ENCODE data around the gene RNF207. TPM values are rescaled to one million over a fixed set of nuclear protein-coding genes. Genes with fewer than 3 reads are reported as not detected.

Gene RNF207
- total RNA-seq (2014; rRNA removed), result 1.0 and 1.3 TPM in 2 replicates
- 0.33 TPM for polyA plus RNA-seq (2012)

DNA sequence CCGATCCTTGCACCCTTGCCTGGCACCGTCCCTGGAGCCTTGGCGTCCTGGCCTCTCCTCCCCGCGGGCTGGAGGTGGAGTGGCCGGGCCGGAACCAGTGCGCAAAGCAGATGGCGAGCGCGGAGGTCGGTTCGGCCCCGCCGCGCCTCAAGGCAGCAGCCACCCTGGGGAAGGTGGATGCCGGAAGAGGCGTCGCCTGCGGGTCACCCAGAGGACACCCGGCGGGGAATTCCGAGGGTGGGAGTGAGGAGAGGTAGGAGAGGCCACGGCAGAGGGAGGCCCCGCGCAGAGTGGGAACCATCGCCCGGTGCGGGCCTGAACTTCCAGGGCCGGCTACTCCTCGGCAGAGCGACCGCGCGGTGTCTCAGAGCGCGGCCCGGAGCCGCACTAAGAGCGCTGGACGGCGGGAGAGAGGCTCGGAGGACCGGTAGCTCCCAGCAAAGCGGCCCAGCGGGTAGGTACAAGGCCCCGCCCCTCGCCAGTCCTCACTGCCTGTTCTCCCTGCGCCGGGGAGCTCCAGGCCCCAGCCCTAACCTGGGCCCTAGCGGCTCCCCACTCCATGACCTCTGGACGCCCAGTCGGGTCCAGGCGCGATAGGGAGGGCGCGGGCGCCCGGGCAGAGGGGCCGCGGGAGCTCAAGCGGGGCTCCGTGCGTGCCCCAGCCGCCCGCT, at the start of gene RNF207:
Gene RNF207, plus strand, starts transcription at position 271 of the 671 bp plus-strand sequence. CDS start 417 bp downstream, outside the sequence.
- DNase-seq (ENCODE audit: low read depth), result no peak

GRCh38 chr1:6157132-6157527, 48.8 kb upstream of the RNF207 start:
- no peak for DNase-seq (ENCODE audit: low read depth)

- peak; percentile 59 for DNase-seq (ENCODE audit: low read depth)
These were observed 48.3 kb upstream of the RNF207 start for GRCh38 chr1:6157528-6158174.

GRCh38 chr1:6158181-6158580, 47.7 kb upstream of the RNF207 start:
- DNase-seq (ENCODE audit: low read depth), result no peak

DNA sequence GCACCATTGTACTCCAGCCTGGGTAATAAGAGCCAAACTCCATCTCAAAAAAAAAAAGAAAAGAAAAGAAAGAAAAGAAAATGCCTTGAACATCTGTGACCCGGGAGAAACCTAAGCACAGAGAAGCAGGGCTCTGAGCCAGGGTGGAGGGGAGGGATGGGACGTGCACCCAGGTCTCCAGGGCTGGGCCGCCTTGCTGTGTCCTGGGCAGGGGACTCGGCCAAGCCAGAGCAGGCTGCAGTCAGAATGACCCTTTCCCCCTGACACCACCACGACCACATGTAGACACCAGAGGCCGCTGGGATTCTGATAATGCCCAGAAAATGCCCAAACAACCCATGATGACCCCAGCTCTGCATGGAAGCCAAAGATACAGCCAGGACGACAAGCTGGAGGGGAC, 43.6 kb upstream of the RNF207 start:
- DNase-seq (ENCODE audit: low read depth), result no peak

DNA sequence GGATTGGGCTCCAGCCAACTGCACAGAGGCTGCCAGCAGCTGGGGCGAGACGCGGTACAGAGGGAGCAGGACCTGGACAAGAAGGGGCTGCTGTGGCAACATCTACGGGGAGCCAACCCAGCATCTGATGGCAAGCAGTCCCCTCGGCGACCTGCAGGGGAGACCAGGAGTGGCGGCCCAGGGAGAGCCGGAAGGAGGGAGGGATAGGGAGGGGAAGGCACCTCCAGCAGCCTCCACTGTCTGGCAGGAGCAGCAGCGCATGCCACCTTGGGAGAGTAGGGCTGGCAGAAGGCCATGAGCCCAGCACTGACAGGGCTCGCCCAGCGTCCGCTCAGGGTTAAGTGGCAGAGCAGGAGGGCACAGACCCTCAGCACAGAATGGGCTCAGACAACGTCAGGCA, 43.1 kb upstream of the RNF207 start:
- DNase-seq (ENCODE audit: low read depth), result no peak

DNA sequence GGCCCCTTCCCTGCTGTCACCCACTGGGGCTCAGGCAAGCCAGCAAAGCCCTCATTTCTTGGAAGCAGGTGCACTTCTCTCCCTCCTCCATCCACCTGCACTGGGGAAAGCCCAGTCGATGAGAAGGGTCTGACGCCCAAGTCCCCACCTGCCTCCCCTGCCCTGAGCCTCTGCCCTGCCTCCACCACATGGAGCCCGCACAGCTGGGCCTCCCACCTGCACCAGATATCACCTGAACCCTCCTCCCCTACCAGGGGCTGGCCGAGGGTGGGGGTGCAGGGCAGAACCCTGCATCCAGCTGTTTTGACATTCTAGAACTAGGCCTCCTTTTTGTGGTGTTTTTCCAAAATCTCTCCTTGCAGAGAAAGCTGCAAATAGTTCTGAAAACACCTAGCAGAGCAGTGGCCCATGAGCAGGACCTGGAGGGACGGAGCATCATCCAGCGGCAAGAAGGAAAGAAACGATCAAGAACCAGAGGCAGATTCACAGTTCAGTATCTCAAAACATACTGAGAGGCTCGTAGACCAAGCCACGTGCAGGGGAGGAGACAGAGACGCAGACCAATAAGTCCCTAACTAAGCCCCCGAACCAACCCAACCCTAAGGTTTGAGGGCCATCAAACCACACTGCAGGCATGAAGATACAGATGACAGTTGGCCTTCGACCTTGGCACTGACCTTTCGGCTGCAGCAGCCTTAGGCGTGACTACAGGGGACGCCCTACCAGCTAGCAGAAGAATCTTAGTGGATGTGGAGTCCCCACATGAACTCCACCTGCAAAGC, 42.5 kb upstream of the RNF207 start:
- DNase-seq (ENCODE audit: low read depth), result no peak

- no peak for DNase-seq (ENCODE audit: low read depth)
These were observed 41.8 kb upstream of the RNF207 start for GRCh38 chr1:6163973-6164617.

DNA sequence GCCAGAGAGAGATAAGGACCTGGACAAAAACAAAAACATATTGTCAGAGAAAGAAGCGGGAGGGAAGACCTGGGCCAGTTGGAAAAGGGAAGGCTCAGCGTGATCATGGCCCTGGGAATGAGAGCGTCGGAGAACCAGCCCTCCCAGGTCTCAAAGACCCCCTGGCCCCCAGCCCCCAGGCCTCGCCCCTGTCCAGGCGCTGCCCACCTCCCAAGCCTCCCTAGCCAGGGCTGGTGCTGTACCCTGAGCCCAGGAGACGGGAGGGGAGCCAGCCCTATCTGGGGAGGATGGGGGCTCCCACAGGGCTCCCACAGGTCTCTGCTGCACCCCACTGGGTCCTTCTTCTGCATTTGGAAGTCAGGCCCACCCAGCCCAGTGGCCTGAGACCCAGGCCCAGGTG, 40.9 kb upstream of the RNF207 start:
- DNase-seq (ENCODE audit: low read depth), result no peak

DNA sequence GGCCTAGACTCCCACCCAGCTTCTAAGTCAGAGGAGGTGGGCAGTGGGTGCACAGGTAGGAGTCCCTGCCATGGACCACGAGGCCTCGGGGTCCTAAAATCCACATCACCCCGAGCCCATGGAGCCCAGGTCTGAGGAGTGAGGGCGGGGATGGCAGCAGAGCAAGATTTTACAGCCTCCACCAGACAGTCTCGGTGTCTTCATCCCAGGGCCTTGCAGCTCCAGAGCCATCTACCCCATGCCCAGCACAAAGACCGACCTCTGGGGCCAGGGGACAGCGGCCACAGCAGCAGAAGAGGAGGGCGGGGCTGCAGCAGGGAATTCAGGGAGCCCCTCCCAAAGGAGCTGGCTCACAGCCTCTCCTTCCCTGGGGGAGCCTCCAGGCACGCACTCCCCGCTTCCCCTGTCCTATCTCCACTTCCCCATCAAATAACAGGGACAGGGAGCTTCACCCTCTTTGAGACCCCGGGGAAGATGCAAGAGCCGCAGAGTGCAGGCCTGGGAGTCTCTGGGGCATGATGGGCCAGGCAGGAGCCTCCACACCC, 40.4 kb upstream of the RNF207 start:
- no peak for DNase-seq (ENCODE audit: low read depth)

DNA sequence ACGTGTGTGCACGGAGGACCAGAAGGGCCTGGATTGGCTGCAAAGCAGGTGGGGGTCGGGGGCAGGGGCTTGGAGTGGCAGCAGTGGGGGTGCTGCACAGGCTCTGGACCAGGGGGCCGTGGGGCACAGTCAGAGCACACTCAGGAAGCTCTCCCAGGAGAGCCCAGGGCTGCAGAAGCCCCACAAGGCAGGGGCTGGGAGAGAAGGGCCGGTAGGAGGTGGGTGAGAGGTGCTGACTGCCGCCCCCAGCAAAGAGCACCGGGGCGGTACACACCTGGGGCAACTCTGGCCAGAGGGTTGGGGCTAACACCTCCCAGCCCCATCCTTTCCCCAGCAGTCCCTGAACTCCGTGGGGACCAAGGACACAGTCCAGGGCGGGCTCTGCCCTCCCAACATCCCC, 39.7 kb upstream of the RNF207 start:
- DNase-seq (ENCODE audit: low read depth), result no peak

DNA sequence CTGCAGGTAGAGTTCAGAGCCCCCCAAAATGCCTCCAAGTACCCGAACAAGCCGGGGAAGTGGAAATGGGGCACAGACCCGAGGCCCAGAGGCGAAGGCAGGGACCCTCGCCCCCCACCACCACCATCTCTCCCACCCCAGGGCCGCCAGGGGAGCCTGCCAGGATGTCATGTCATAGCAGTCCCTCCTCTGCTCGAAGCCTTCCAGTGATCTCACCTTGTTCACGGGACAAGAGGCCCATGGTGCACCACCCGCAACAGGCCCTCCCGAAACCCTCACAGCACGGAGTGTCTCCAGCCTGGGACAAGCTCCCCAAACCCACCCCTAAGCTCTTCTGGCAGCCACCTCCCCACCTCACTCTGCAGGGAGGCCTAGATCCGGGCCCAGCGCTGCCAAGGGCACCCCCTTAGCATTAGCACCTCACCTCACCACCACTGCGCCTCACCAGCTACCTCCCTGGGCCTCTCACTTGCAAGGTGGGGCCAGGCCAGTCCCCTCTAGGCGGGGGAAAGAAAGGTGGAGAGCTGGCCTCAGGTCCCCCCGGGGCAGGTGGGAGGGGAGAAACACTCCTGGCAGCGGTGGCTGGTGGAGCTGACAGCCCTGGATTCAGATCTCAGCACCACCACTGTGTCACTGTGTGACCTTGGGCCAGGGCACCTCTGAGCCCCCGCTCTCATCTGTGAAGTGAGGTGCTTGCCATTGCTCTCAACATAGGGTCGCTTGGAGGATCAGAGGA, 39.1 kb upstream of the RNF207 start:
- no peak for DNase-seq (ENCODE audit: low read depth)

DNA sequence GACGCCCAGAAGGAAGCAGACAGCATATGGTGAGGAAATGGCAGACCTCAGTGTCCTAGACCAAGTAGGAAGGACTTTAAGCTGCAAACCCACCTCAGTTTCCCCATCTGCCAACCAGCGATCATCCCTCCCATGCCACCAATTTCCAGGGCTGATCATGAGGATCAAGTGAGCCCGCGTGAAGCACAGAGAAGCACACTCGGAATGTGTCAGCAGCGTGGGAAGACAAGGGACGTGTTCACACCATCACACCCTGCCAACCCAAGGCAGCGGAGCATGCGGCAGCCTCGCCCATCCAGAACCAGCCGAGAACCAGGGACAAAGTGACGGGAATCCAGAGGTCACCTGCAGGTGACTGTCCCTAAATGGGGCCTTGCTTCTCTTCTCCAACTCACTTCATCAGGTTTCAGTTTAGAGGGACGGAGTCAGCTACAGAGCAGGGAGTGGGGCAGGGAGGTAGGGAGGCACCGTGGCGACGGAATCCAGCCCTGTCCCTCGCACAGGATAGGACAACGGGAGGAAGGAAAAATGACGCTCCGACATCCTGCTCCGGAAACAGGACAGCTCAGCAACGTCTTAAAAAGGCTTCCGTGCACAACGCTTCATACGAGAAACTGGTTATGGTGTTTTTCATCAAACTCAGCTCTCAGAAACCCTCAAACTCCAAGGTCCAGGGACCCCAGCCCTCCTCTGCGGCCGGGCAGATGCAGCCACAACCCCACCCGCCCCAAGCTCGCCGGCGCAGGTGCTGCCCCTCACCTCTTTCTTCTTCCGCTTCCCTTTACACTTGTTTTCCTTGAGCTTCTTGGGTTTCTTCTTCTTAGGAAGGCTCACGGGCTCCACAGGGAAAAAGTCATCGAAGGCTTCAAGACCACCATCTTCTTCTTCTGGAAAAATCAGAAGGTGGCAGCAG, 38.3 kb upstream of the RNF207 start:
- no peak for DNase-seq (ENCODE audit: low read depth)

GRCh38 chr1:6168947-6169586, 36.9 kb upstream of the RNF207 start:
- DNase-seq (ENCODE audit: low read depth), result no peak

- no peak for DNase-seq (ENCODE audit: low read depth)
These were observed 35.7 kb upstream of the RNF207 start for GRCh38 chr1:6170116-6170741.

GRCh38 chr1:6170742-6171201, 35.1 kb upstream of the RNF207 start:
- no peak for DNase-seq (ENCODE audit: low read depth)

- no peak for DNase-seq (ENCODE audit: low read depth)
These were observed 34.3 kb upstream of the RNF207 start for GRCh38 chr1:6171548-6172124.

GRCh38 chr1:6172549-6172948, 33.4 kb upstream of the RNF207 start:
- DNase-seq (ENCODE audit: low read depth), result no peak

Data from LHCN-M2 (cell line).